Measurements from ENCODE around the gene SPAM1.

SPAM1 gene

GRCh38 chr7:123948136-123948535 is 23.1 kb downstream of the SPAM1 start:
- DNase-seq: no peak
- Histone ChIP-seq H3K36me3 (no peaks in the 10 kb centered on the region), H3K27ac (no peak overlapping the region), H3K4me1 (no peaks in the 10 kb centered on the region), H3K27me3 (no peaks in the 10 kb centered on the region), H3K4me3 (no peak overlapping the region), H3K9me3 (no peaks in the 10 kb centered on the region)
- intact Hi-C loops (cut with DNase I; ENCODE audit: low total_unique reads): no loop called here
- TF ChIP-seq CTCF (IDR thresholded peaks at IDR 0.05): no peak

GRCh38 chr7:123958186-123958703 is 33.2 kb downstream of the SPAM1 start:
- Histone ChIP-seq H3K4me1 (no peaks in the 10 kb centered on the region), H3K27ac (no peak overlapping the region), H3K36me3 (no peaks in the 10 kb centered on the region), H3K27me3 (no peaks in the 10 kb centered on the region), H3K4me3 (no peak overlapping the region), H3K9me3 (no peaks in the 10 kb centered on the region)
- no peak for DNase-seq
- no peak for TF ChIP-seq CTCF (IDR thresholded peaks at IDR 0.05)
- intact Hi-C loops (cut with DNase I; ENCODE audit: low total_unique reads): no loop called here

- H3K4me1 ChIP-seq: no peaks in the 10 kb centered on the region
- H3K36me3 ChIP-seq: no peaks in the 10 kb centered on the region
- no peak overlapping the region for H3K27ac ChIP-seq
- no peak for TF ChIP-seq CTCF (IDR thresholded peaks at IDR 0.05)
- intact Hi-C loops (cut with DNase I; ENCODE audit: low total_unique reads): no loop called here
- H3K27me3 ChIP-seq: no peaks in the 10 kb centered on the region
- no peaks in the 10 kb centered on the region for H3K9me3 ChIP-seq
- no peak overlapping the region for H3K4me3 ChIP-seq
- DNase-seq: no peak
These were observed 36.7 kb downstream of the SPAM1 start for GRCh38 chr7:123961771-123962170.

- TF ChIP-seq CTCF (IDR thresholded peaks at IDR 0.05): no peak
- DNase-seq: no peak
- Histone ChIP-seq H3K36me3 (no peaks in the 10 kb centered on the region), H3K4me1 (no peaks in the 10 kb centered on the region), H3K4me3 (no peak overlapping the region), H3K9me3 (no peaks in the 10 kb centered on the region), H3K27ac (no peak overlapping the region), H3K27me3 (no peaks in the 10 kb centered on the region)
- intact Hi-C loops (cut with DNase I; ENCODE audit: low total_unique reads): no loop called here
These were observed 41.9 kb downstream of the SPAM1 start for GRCh38 chr7:123966936-123967335.

GRCh38 chr7:123972045-123972444 is 47.0 kb downstream of the SPAM1 start:
- DNase-seq: no peak
- no peak for TF ChIP-seq CTCF (IDR thresholded peaks at IDR 0.05)
- Histone ChIP-seq H3K4me1 (no peaks in the 10 kb centered on the region), H3K4me3 (no peak overlapping the region), H3K27me3 (no peaks in the 10 kb centered on the region), H3K9me3 (no peaks in the 10 kb centered on the region), H3K36me3 (no peaks in the 10 kb centered on the region), H3K27ac (no peak overlapping the region)
- intact Hi-C loops (cut with DNase I; ENCODE audit: low total_unique reads): no loop called here

- H3K9me3 ChIP-seq: no peaks in the 10 kb centered on the region
- no peaks in the 10 kb centered on the region for H3K36me3 ChIP-seq
- H3K27ac ChIP-seq: no peak overlapping the region
- no peaks in the 10 kb centered on the region for H3K4me1 ChIP-seq
- TF ChIP-seq CTCF (IDR thresholded peaks at IDR 0.05): no peak
- H3K27me3 ChIP-seq: no peaks in the 10 kb centered on the region
- intact Hi-C loops (cut with DNase I; ENCODE audit: low total_unique reads): no loop called here
- no peak for DNase-seq
- H3K4me3 ChIP-seq: no peak overlapping the region
These were observed 47.8 kb downstream of the SPAM1 start for GRCh38 chr7:123972831-123973230.

All from tibial artery (tissue), 4 donors.